Transverse colon (tissue), 4 donors: ENCODE data around the gene GALNT1. TPM values are rescaled to one million over a fixed set of nuclear protein-coding genes. Genes with fewer than 3 reads are reported as not detected.

ENCODE experiments used
- DNase-seq: peaks from one replicate; pipeline ENCODE4 v3.0.0-alpha.2; 2019
- H3K27ac ChIP-seq, 4 donors: fragments of 200-600 bp; sonication (generic); 2 replicates each; pipeline ENCODE4 v1.5.1; 2016 to 2018; ENCODE audit warnings: inconsistent platforms in 4 of 4
- H3K27me3 ChIP-seq: fragments of 200-600 bp; sonication (generic); 2 replicates; pipeline ENCODE4 v1.5.1; 2017; ENCODE audit warnings: inconsistent platforms
- H3K36me3 ChIP-seq, 4 donors: fragments of 200-600 bp; sonication (generic); 2 replicates each; pipeline ENCODE4 v1.5.1; 2017 to 2019; ENCODE audit warnings: inconsistent platforms in 4 of 4
- H3K4me1 ChIP-seq, 4 donors: fragments of 200-600 bp; sonication (generic); 2 replicates each; pipeline ENCODE4 v1.5.1; 2017 to 2020; ENCODE audit warnings: inconsistent platforms in 4 of 4
- H3K4me3 ChIP-seq, 4 donors: fragments of 200-600 bp; sonication (generic); 1 replicate in 1 of 4; 2 replicates in 3 of 4; pipeline versions ENCODE4 v1.5.1 to v1.6.1; 2017 to 2019; ENCODE audit warnings: inconsistent platforms in 4 of 4
- H3K9me3 ChIP-seq, 2 donors: fragments of 200-600 bp; sonication (generic); 2 replicates each; pipeline ENCODE4 v1.5.1; 2017 to 2019; ENCODE audit warnings: inconsistent platforms in 2 of 2
- CTCF ChIP-seq, 5 experiments: fragments of 200-600 bp in 3 of 5; fragments of 450-650 bp in 2 of 5; sonication (generic) in 3 of 5; IDR thresholded peaks; 1 replicate in 2 of 5; 2 replicates in 3 of 5; pipeline ENCODE4 v1.5.1; 2016 to 2017; ENCODE audit warnings: antibody characterized with exemption in 5 of 5, inconsistent platforms in 3 of 5, mild to moderate bottlenecking in 2 of 5, moderate library complexity in 1 of 5
- EP300 ChIP-seq: sonication (generic); formaldehyde crosslinking; IDR thresholded peaks from one replicate; pipeline ENCODE4 v1.6.1; 2017; ENCODE audit warnings: antibody characterized with exemption, low read depth
- POLR2A ChIP-seq: fragments of 450-650 bp; IDR thresholded peaks from one replicate; pipeline ENCODE4 v1.6.1; 2016; ENCODE audit warnings: antibody characterized with exemption, mild to moderate bottlenecking, moderate library complexity
- POLR2AphosphoS5 ChIP-seq, 3 donors: sonication (generic); formaldehyde crosslinking; IDR thresholded peaks; one replicate each; pipeline ENCODE4 v1.6.1; 2016; ENCODE audit warnings: antibody characterized with exemption in 3 of 3
- WGBS, 2 donors: methylation state at CpG; one replicate each; pipeline ENCODE4 v1.1.5; 2018; ENCODE audit warnings: low coverage in 1 of 2; 5-methylcytosine and 5-hydroxymethylcytosine counted together
- in situ Hi-C, 4 donors: fragments of 200-750 bp; cut with MboI; loops; one replicate each; pipeline versions ENCODE4 v1.15.0 to v1.15.1; 2017; ENCODE audit warnings: low sequenced_read_pairs in 3 of 4, low pct_ligation_motif_present in 1 of 4, low pct_unique_long_range_greater_than_20kb in 1 of 4
- intact Hi-C: fragments of 100-400 bp; cut with DNase I; formaldehyde crosslinking; loops from one replicate; pipeline ENCODE4 v1.15.1; 2023; ENCODE audit warnings: low total_unique reads
- total RNA-seq, 4 donors: library from RNA; depleted of rRNA; stranded (reverse); fragments of >200 nt; gene quantifications; one replicate each; pipeline ENCODE4 v1.1.0, GENCODE V29; 2016

GALNT1 gene
- total RNA-seq, 4 donors from 2014 or later = 21.7 to 86.8 (median 57.6) TPM

GRCh38 chr18:35733408-35733807, 151.9 kb downstream of the GALNT1 start:
- intact Hi-C loops = no loop called here
- Histone ChIP-seq H3K9me3 (no peaks in the 10 kb centered on the region), H3K27ac (no peak overlapping the region), H3K27me3 (no peaks in the 10 kb centered on the region), H3K36me3 (no peaks in the 10 kb centered on the region), H3K4me1 (no peaks in the 10 kb centered on the region), H3K4me3 (no peak overlapping the region)
- TF ChIP-seq CTCF (IDR thresholded peaks at IDR 0.05) (no peak), EP300 (no peak), POLR2A (no peak), POLR2AphosphoS5 (IDR thresholded peaks at IDR 0.05) (no peak)
- in situ Hi-C loops = loop anchor here in 1 of 4 donors (25.0 kb wide), 1 partner anchor 554 kb away; the partner anchor contains the start of gene FHOD3
- DNase-seq = no peak
- WGBS, 2 donors = 85 to 97% methylated on average over 5 to 7 of the region's 7 CpGs

GRCh38 chr18:35736696-35737095, 155.2 kb downstream of the GALNT1 start:
- no peak overlapping the region for H3K27ac ChIP-seq
- TF ChIP-seq CTCF (IDR thresholded peaks at IDR 0.05) (no peak), EP300 (no peak)
- no peak overlapping the region for H3K4me3 ChIP-seq
- no peaks in the 10 kb centered on the region for H3K27me3 ChIP-seq
- in situ Hi-C loops (loop anchor here in 1 of 4 donors (25.0 kb wide), 1 partner anchor 551 kb away; the partner anchor contains the start of gene FHOD3), intact Hi-C loops (no loop called here)
- no peaks in the 10 kb centered on the region for H3K4me1 ChIP-seq
- DNase-seq = no peak
- WGBS, 2 donors = 75 to 76% methylated on average over 2 to 3 of the region's 3 CpGs
- H3K36me3 ChIP-seq = no peaks in the 10 kb centered on the region
- no peaks in the 10 kb centered on the region for H3K9me3 ChIP-seq

GRCh38 chr18:35739778-35740177, 158.2 kb downstream of the GALNT1 start:
- Histone ChIP-seq H3K36me3 (no peaks in the 10 kb centered on the region), H3K27me3 (no peaks in the 10 kb centered on the region), H3K4me3 (no peak overlapping the region), H3K27ac (no peak overlapping the region), H3K9me3 (no peaks in the 10 kb centered on the region), H3K4me1 (no peaks in the 10 kb centered on the region)
- in situ Hi-C loops = loop anchor here in 1 of 4 donors (25.0 kb wide), 1 partner anchor 548 kb away; the partner anchor contains the start of gene FHOD3
- TF ChIP-seq POLR2AphosphoS5 (IDR thresholded peaks at IDR 0.05) = no peak
- intact Hi-C loops = no loop called here
- no peak for DNase-seq

GRCh38 chr18:35740656-35741055, 159.1 kb downstream of the GALNT1 start:
- TF ChIP-seq POLR2AphosphoS5 (IDR thresholded peaks at IDR 0.05) (no peak), EP300 (no peak), CTCF (IDR thresholded peaks at IDR 0.05) (no peak), POLR2A (no peak)
- in situ Hi-C loops = loop anchor here in 1 of 4 donors (25.0 kb wide), 1 partner anchor 547 kb away; the partner anchor contains the start of gene FHOD3
- 71 to 85% methylated on average over 2 of the region's 2 CpGs for WGBS, 2 donors

GRCh38 chr18:35743916-35744315, 162.4 kb downstream of the GALNT1 start:
- no peak for DNase-seq
- Histone ChIP-seq H3K27ac (no peak overlapping the region), H3K4me1 (no peaks in the 10 kb centered on the region), H3K36me3 (no peaks in the 10 kb centered on the region), H3K4me3 (no peak overlapping the region), H3K27me3 (no peaks in the 10 kb centered on the region), H3K9me3 (no peaks in the 10 kb centered on the region)
- intact Hi-C loops (no loop called here), in situ Hi-C loops (loop anchor here in 1 of 4 donors (25.0 kb wide), 1 partner anchor 543 kb away; the partner anchor contains the start of gene FHOD3)
- TF ChIP-seq POLR2AphosphoS5 (IDR thresholded peaks at IDR 0.05) = no peak
- no peak for TF ChIP-seq POLR2A
- no peak for TF ChIP-seq CTCF (IDR thresholded peaks at IDR 0.05)
- TF ChIP-seq EP300 = no peak

More at GRCh38 chr18:35740656-35741055, 159.1 kb downstream of the GALNT1 start:
- Histone ChIP-seq H3K9me3 (no peaks in the 10 kb centered on the region), H3K4me3 (no peak overlapping the region), H3K27ac (no peak overlapping the region), H3K36me3 (no peaks in the 10 kb centered on the region), H3K4me1 (no peaks in the 10 kb centered on the region), H3K27me3 (no peaks in the 10 kb centered on the region)
- intact Hi-C loops = no loop called here
- no peak for DNase-seq
